Measurements from ENCODE around the gene BLTP2.
A peak's percentile ranks its signal among the peaks of the same experiment; 100 is the strongest.
"Not testable (repeated sequence)": the region's sequence is repeated elsewhere in the genome, so short reads cannot be mapped to it uniquely, and the experiment has no call there.

The BLTP2 gene

GRCh38 chr17:28662527-28662829 lies 17.5 kb upstream of the BLTP2 start:
- no peak for DNase-seq (ENCODE audit: low read depth)
- TF ChIP-seq CTCF (IDR thresholded peaks at IDR 0.05; ENCODE audit: low read length, missing control alignments), result no peak
- H3K4me3 ChIP-seq (replicated peaks; ENCODE audit: low read depth, low read length), result peak overlapping the region; percentile 98

GRCh38 chr17:28661635-28662526 lies 16.9 kb upstream of the BLTP2 start, which contains the start of the genes SDF2 and SUPT6H:
Gene SDF2, minus strand, starts transcription at chr17:28661906. Its CDS starts 30 bp downstream, at chr17:28661876.
Gene SUPT6H, plus strand, starts transcription at chr17:28662205. Its CDS starts 11,197 bp downstream, at chr17:28673402.
- DNase-seq (ENCODE audit: low read depth), result peak; percentile 86
- H3K4me3 ChIP-seq (replicated peaks; ENCODE audit: low read depth, low read length), result peak within 1 kb of the TSS; percentile 98
- TF ChIP-seq CTCF (IDR thresholded peaks at IDR 0.05; ENCODE audit: low read length, missing control alignments), result no peak

- not testable (repeated sequence) for DNase-seq (ENCODE audit: low read depth); H3K4me3 ChIP-seq (replicated peaks; ENCODE audit: low read depth, low read length)
Measured at GRCh38 chr17:28659497-28659881, 14.5 kb upstream of the BLTP2 start.

- DNase-seq (ENCODE audit: low read depth); H3K4me3 ChIP-seq (replicated peaks; ENCODE audit: low read depth, low read length): not testable (repeated sequence)
Measured at GRCh38 chr17:28658766-28659496, 14.0 kb upstream of the BLTP2 start.

GRCh38 chr17:28658342-28658741 lies 13.4 kb upstream of the BLTP2 start:
- DNase-seq (ENCODE audit: low read depth); H3K4me3 ChIP-seq (replicated peaks; ENCODE audit: low read depth, low read length): not testable (repeated sequence)

GRCh38 chr17:28657756-28658155 lies 12.8 kb upstream of the BLTP2 start:
- no peak for TF ChIP-seq CTCF (IDR thresholded peaks at IDR 0.05; ENCODE audit: low read length, missing control alignments)
- no peak overlapping the region for H3K4me3 ChIP-seq (replicated peaks; ENCODE audit: low read depth, low read length)
- DNase-seq (ENCODE audit: low read depth), result no peak

GRCh38 chr17:28655160-28655559 lies 10.2 kb upstream of the BLTP2 start:
- DNase-seq (ENCODE audit: low read depth), result no peak
- H3K4me3 ChIP-seq (replicated peaks; ENCODE audit: low read depth, low read length), result no peak overlapping the region
- TF ChIP-seq CTCF (IDR thresholded peaks at IDR 0.05; ENCODE audit: low read length, missing control alignments), result no peak

- TF ChIP-seq CTCF (IDR thresholded peaks at IDR 0.05; ENCODE audit: low read length, missing control alignments), result no peak
- no peak for DNase-seq (ENCODE audit: low read depth)
- H3K4me3 ChIP-seq (replicated peaks; ENCODE audit: low read depth, low read length), result no peak overlapping the region
Measured at GRCh38 chr17:28648698-28649097, 3.7 kb upstream of the BLTP2 start.

Data from fibroblast of pulmonary artery (primary cell).